HEK293 (cell line): ENCODE results near the gene EXOSC2.

Experiments used
- MEIS1 ChIP-seq: sonication (generic); formaldehyde crosslinking; IDR thresholded peaks from 2 replicates; pipeline ENCODE4 v1.8.1; 2022; ENCODE audit warnings: missing genetic modification reagents, mild to moderate bottlenecking, borderline replicate concordance
- MZF1 ChIP-seq: fragments of 450-650 bp; formaldehyde crosslinking; IDR thresholded peaks from 2 replicates; pipeline ENCODE4 v1.5.1; 2017; ENCODE audit warnings: missing biosample characterization, missing genetic modification characterization, borderline replicate concordance
- ZNF423 ChIP-seq: fragments of 450-650 bp; formaldehyde crosslinking; IDR thresholded peaks from 2 replicates; pipeline ENCODE4 v1.5.1; 2016; ENCODE audit warnings: missing biosample characterization, missing genetic modification characterization
- ZNF76 ChIP-seq: fragments of 450-650 bp; formaldehyde crosslinking; IDR thresholded peaks from 2 replicates; pipeline ENCODE4; 2016; ENCODE audit warnings: low read depth, missing biosample characterization, missing genetic modification characterization, borderline replicate concordance
- ZNF792 ChIP-seq: fragments of 450-650 bp; formaldehyde crosslinking; IDR thresholded peaks from 2 replicates; pipeline ENCODE4 v1.5.1; 2016; ENCODE audit warnings: missing biosample characterization, missing genetic modification characterization
- TF ChIP-seq, protein P1 (sequence below): fragments of 450-650 bp; formaldehyde crosslinking; IDR thresholded peaks from 2 replicates; pipeline ENCODE4 v1.5.1; 2016; ENCODE audit warnings: missing biosample characterization, missing genetic modification characterization
- TF ChIP-seq, protein P2 (sequence below): fragments of 450-650 bp; formaldehyde crosslinking; IDR thresholded peaks from 2 replicates; pipeline ENCODE4 v1.5.1; 2017; ENCODE audit warnings: missing biosample characterization, missing genetic modification characterization
- TF ChIP-seq, protein P3 (sequence below): fragments of 450-650 bp; formaldehyde crosslinking; conservative IDR thresholded peaks from 2 replicates; pipeline ENCODE4 v1.5.1; 2016; ENCODE audit warnings: low read depth, missing biosample characterization, missing genetic modification characterization
- TF ChIP-seq, protein P4 (sequence below): fragments of 450-650 bp; formaldehyde crosslinking; optimal IDR thresholded peaks from 2 replicates; pipeline ENCODE3; 2016; ENCODE audit warnings: missing biosample characterization, mild to moderate bottlenecking, missing genetic modification characterization
- TF ChIP-seq, protein P5 (sequence below): fragments of 450-650 bp; formaldehyde crosslinking; IDR thresholded peaks from 2 replicates; pipeline ENCODE4 v1.5.1; 2016; ENCODE audit warnings: missing biosample characterization, missing genetic modification characterization, borderline replicate concordance
- TF ChIP-seq, protein P6 (sequence below): fragments of 450-650 bp; formaldehyde crosslinking; IDR thresholded peaks from 2 replicates; pipeline ENCODE4 v1.5.1; 2016; ENCODE audit warnings: missing biosample characterization, missing genetic modification characterization

DNA sequence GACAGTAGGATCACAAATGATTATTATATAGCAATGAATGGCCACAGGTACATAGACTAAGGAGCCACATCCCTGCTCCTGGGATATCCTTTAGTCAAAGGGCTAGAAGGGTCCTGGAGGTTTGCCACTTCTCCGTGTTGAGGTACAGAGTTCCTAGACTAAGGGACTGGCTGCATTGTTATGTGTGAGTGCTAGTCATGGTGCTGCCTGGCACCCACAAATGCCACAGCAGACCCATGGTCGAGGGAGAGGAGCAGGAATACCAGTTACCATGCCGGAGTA lies 47.4 kb downstream of the EXOSC2 start:
- TF ChIP-seq, protein P1, sequence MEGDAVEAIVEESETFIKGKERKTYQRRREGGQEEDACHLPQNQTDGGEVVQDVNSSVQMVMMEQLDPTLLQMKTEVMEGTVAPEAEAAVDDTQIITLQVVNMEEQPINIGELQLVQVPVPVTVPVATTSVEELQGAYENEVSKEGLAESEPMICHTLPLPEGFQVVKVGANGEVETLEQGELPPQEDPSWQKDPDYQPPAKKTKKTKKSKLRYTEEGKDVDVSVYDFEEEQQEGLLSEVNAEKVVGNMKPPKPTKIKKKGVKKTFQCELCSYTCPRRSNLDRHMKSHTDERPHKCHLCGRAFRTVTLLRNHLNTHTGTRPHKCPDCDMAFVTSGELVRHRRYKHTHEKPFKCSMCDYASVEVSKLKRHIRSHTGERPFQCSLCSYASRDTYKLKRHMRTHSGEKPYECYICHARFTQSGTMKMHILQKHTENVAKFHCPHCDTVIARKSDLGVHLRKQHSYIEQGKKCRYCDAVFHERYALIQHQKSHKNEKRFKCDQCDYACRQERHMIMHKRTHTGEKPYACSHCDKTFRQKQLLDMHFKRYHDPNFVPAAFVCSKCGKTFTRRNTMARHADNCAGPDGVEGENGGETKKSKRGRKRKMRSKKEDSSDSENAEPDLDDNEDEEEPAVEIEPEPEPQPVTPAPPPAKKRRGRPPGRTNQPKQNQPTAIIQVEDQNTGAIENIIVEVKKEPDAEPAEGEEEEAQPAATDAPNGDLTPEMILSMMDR (tag by site-specific recombination), result no peak
- TF ChIP-seq ZNF76 (tag by site-specific recombination), result no peak
- TF ChIP-seq, protein P2, sequence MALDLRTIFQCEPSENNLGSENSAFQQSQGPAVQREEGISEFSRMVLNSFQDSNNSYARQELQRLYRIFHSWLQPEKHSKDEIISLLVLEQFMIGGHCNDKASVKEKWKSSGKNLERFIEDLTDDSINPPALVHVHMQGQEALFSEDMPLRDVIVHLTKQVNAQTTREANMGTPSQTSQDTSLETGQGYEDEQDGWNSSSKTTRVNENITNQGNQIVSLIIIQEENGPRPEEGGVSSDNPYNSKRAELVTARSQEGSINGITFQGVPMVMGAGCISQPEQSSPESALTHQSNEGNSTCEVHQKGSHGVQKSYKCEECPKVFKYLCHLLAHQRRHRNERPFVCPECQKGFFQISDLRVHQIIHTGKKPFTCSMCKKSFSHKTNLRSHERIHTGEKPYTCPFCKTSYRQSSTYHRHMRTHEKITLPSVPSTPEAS, result no peak
- no peak for TF ChIP-seq ZNF792
- TF ChIP-seq, protein P3, sequence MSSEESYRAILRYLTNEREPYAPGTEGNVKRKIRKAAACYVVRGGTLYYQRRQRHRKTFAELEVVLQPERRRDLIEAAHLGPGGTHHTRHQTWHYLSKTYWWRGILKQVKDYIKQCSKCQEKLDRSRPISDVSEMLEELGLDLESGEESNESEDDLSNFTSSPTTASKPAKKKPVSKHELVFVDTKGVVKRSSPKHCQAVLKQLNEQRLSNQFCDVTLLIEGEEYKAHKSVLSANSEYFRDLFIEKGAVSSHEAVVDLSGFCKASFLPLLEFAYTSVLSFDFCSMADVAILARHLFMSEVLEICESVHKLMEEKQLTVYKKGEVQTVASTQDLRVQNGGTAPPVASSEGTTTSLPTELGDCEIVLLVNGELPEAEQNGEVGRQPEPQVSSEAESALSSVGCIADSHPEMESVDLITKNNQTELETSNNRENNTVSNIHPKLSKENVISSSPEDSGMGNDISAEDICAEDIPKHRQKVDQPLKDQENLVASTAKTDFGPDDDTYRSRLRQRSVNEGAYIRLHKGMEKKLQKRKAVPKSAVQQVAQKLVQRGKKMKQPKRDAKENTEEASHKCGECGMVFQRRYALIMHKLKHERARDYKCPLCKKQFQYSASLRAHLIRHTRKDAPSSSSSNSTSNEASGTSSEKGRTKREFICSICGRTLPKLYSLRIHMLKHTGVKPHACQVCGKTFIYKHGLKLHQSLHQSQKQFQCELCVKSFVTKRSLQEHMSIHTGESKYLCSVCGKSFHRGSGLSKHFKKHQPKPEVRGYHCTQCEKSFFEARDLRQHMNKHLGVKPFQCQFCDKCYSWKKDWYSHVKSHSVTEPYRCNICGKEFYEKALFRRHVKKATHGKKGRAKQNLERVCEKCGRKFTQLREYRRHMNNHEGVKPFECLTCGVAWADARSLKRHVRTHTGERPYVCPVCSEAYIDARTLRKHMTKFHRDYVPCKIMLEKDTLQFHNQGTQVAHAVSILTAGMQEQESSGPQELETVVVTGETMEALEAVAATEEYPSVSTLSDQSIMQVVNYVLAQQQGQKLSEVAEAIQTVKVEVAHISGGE, result no peak
- TF ChIP-seq MEIS1 (CRISPR knock-in tag), result no peak
- TF ChIP-seq, protein P4, sequence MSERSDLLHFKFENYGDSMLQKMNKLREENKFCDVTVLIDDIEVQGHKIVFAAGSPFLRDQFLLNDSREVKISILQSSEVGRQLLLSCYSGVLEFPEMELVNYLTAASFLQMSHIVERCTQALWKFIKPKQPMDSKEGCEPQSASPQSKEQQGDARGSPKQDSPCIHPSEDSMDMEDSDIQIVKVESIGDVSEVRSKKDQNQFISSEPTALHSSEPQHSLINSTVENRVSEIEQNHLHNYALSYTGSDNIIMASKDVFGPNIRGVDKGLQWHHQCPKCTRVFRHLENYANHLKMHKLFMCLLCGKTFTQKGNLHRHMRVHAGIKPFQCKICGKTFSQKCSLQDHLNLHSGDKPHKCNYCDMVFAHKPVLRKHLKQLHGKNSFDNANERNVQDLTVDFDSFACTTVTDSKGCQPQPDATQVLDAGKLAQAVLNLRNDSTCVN (tag by site-specific recombination), result no peak
- TF ChIP-seq, protein P5, sequence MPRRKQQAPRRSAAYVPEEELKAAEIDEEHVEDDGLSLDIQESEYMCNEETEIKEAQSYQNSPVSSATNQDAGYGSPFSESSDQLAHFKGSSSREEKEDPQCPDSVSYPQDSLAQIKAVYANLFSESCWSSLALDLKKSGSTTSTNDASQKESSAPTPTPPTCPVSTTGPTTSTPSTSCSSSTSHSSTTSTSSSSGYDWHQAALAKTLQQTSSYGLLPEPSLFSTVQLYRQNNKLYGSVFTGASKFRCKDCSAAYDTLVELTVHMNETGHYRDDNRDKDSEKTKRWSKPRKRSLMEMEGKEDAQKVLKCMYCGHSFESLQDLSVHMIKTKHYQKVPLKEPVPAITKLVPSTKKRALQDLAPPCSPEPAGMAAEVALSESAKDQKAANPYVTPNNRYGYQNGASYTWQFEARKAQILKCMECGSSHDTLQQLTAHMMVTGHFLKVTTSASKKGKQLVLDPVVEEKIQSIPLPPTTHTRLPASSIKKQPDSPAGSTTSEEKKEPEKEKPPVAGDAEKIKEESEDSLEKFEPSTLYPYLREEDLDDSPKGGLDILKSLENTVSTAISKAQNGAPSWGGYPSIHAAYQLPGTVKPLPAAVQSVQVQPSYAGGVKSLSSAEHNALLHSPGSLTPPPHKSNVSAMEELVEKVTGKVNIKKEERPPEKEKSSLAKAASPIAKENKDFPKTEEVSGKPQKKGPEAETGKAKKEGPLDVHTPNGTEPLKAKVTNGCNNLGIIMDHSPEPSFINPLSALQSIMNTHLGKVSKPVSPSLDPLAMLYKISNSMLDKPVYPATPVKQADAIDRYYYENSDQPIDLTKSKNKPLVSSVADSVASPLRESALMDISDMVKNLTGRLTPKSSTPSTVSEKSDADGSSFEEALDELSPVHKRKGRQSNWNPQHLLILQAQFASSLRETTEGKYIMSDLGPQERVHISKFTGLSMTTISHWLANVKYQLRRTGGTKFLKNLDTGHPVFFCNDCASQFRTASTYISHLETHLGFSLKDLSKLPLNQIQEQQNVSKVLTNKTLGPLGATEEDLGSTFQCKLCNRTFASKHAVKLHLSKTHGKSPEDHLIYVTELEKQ (tag by site-specific recombination), result no peak
- TF ChIP-seq ZNF423 (tag by site-specific recombination), result no peak
- TF ChIP-seq, protein P6, sequence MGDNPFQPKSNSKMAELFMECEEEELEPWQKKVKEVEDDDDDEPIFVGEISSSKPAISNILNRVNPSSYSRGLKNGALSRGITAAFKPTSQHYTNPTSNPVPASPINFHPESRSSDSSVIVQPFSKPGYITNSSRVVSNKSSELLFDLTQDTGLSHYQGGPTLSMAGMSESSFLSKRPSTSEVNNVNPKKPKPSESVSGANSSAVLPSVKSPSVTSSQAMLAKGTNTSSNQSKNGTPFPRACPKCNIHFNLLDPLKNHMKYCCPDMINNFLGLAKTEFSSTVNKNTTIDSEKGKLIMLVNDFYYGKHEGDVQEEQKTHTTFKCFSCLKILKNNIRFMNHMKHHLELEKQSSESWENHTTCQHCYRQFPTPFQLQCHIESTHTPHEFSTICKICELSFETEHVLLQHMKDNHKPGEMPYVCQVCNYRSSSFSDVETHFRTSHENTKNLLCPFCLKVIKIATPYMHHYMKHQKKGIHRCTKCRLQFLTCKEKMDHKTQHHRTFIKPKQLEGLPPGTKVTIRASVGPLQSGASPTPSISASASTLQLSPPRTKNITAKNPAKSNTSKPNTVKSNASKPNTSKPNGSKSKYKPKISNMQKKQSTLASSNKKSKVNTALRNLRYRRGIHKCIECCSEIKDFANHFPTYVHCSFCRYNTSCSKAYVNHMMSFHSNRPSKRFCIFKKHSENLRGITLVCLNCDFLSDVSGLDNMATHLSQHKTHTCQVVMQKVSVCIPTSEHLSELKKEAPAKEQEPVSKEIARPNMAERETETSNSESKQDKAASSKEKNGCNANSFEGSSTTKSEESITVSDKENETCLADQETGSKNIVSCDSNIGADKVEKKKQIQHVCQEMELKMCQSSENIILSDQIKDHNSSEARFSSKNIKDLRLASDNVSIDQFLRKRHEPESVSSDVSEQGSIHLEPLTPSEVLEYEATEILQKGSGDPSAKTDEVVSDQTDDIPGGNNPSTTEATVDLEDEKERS (tag by site-specific recombination), result no peak
- no peak for TF ChIP-seq MZF1 (tag by site-specific recombination)
